ENCODE measurements around the gene ZNF230.

The ZNF230 gene

DNA sequence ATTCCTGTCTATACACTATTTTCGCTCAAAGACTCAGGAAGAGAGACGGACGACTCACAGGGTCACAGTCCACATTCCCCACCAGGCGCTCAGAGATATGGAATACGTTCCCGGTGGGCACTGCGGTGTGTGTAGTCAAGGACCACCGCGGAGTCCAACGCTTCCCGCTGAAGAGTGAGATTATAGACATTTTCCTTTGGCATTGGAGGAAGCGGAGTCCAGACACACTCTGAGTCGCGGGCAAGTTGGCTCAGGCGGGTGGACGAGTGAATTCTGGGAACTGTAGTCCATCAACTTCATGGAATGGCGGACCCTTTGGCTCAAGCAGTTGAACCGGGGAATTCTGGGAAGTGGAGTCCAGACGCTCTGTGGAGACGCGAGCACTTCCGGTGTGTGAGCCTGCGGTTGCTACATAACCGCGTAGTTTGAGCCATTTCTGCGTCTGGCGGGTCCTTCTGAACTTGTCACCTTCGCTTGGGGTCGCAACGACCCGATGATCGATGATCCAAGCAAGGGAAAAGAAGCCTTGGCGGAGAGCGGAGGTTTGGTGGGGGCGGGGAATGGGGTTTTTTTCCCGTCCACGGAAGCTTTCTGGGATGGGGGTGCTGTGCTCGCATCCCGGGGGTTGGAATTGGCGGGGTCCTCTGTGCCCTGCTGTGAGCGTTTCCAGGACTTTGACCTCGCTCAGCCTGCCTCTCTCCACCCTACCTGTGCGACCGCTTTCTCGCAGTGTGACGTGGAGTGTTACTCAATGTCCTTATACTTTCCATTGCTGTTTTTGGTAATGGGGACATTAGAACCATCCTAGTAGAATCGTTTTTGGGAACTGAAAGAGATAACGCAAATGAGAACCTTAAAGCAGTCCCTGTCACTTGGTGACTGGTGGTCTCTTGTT lies at the start of gene ZNF230:
Gene ZNF230, plus strand, starts transcription at position 392 of the 895 bp plus-strand sequence. CDS start 4,122 bp downstream, outside the sequence.
- FAIRE-seq (peak; percentile 96), DNase-seq (ENCODE audit: insufficient read length, low spot score) (peak; percentile 89)
- peak; percentile 60 for TF ChIP-seq POLR2A (IDR thresholded peaks at IDR 0.05; ENCODE audit: low read depth, low read length)

GRCh38 chr19:43956827-43957226 lies 45.9 kb upstream of the ZNF230 start:
- no peak for TF ChIP-seq POLR2A (IDR thresholded peaks at IDR 0.05; ENCODE audit: low read depth, low read length)
- FAIRE-seq (no peak), DNase-seq (ENCODE audit: insufficient read length, low spot score) (no peak)

DNA sequence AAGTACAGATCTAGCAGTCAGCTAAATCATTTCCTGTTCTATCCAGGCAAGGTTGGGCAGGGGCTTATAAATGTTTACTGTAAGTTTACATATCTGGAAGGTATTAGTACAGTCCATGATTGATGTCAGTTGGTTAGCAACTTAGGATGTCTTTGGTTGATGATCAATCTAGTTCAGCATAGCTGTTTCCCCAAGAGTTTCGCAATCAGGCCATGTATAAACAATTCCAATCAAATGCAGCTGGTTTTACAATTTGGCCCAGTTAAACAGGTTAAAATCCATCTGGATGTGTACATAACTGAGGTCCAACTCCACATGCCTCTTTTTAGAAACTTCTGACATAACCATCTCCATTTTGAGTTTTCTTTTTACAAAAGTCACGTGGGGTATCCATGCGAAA lies 44.9 kb upstream of the ZNF230 start:
- peak; percentile 6 for FAIRE-seq
- no peak for DNase-seq (ENCODE audit: insufficient read length, low spot score)

DNA sequence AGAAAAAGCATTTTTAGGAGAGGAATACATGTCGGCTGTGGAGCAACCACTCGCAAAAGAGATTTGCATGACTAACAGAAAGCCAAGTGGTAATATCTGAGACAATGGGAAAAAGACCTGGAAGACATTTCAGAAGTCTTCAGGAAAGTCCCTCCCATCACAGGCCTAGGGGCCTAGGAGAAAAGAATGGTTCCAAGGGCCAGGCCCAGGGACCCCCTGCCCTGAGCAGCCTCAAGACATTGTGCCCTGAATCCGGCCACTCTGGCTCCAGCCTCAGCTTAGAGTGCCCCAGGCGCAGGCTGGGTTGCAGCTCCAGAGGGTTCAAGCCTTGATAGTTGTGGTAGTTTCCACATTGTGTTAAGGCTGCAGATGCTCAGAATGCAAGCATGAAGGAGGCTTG lies 42.3 kb upstream of the ZNF230 start:
- no peak for TF ChIP-seq POLR2A (IDR thresholded peaks at IDR 0.05; ENCODE audit: low read depth, low read length)
- no peak for DNase-seq (ENCODE audit: insufficient read length, low spot score)
- no peak for FAIRE-seq

More for the DNA sequence above, 44.9 kb upstream of the ZNF230 start:
- no peak for TF ChIP-seq POLR2A (IDR thresholded peaks at IDR 0.05; ENCODE audit: low read depth, low read length)

DNA sequence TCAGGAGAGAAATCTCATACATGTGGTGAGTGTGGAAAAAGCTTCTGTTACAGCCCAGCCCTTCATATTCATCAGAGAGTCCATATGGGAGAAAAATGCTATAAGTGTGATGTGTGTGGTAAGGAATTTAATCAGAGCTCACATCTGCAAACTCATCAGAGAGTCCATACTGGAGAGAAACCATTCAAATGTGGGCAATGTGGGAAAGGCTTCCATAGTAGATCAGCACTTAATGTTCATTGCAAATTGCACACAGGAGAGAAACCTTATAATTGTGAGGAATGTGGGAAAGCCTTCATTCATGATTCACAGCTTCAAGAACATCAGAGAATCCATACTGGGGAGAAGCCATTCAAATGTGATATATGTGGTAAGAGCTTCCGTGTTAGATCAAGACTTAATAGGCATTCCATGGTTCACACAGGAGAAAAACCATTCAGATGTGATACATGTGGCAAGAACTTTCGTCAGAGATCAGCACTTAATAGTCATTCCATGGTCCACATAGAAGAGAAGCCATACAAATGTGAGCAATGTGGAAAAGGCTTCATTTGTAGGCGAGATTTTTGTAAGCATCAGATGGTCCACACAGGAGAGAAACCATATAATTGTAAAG lies 36.6 kb upstream of the ZNF230 start:
- no peak for TF ChIP-seq POLR2A (IDR thresholded peaks at IDR 0.05; ENCODE audit: low read depth, low read length)
- DNase-seq (ENCODE audit: insufficient read length, low spot score) = no peak
- no peak for FAIRE-seq

- TF ChIP-seq POLR2A (IDR thresholded peaks at IDR 0.05; ENCODE audit: low read depth, low read length) = no peak
- DNase-seq (ENCODE audit: insufficient read length, low spot score) = no peak
- no peak for FAIRE-seq
These were observed 26.0 kb upstream of the ZNF230 start for GRCh38 chr19:43976732-43977131.

GRCh38 chr19:43983544-43983911 lies 19.2 kb upstream of the ZNF230 start:
- FAIRE-seq (no peak), DNase-seq (ENCODE audit: insufficient read length, low spot score) (no peak)
- TF ChIP-seq POLR2A (IDR thresholded peaks at IDR 0.05; ENCODE audit: low read depth, low read length) = no peak

DNA sequence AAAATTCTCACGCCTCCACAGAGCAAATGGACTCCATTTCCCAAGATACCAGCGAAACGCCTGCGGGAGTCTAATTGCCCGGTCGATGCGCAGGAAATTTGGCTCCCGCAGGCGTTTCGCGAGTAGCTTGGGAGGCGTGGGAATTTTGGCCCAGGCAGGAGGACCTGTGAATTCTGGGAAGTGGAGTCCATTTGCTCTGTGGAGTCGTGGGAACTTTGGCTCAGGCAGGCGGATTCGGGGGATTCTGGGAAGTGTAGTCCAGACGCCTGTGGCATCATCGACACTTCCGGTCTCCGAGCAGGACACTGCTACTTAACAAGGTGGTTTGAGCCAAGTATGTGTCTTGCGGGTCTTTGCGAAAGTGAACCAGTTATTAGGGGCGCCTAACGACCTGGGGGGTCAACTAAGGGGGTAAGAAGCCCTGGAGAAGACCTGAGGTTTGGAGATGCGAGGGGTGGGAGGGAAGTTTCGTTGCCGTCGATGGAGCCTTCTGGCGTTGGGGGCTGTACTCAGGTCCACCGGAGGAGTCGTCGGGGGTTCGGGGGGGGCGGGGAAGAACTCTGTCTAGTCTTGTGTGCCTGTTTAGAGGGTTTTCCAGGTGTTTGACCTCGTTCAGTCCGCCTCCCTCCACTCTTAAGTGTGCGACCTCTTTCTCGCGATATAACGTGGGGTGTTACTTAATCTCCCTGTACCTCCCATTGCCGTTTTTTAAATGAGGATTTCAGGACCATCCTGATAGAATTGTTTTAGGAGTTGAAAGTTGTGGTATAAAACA lies 18.7 kb upstream of the ZNF230 start, which contains the start of gene ZNF155:
Gene ZNF155, plus strand, starts transcription at position 277 of the 775 bp plus-strand sequence. CDS start 4,356 bp downstream, outside the sequence.
- peak; percentile 93 for DNase-seq (ENCODE audit: insufficient read length, low spot score)
- peak; percentile 99 for FAIRE-seq
- TF ChIP-seq POLR2A (IDR thresholded peaks at IDR 0.05; ENCODE audit: low read depth, low read length) = no peak

GRCh38 chr19:43984687-43985000 lies 18.1 kb upstream of the ZNF230 start:
- TF ChIP-seq POLR2A (IDR thresholded peaks at IDR 0.05; ENCODE audit: low read depth, low read length) = no peak
- no peak for FAIRE-seq

DNA sequence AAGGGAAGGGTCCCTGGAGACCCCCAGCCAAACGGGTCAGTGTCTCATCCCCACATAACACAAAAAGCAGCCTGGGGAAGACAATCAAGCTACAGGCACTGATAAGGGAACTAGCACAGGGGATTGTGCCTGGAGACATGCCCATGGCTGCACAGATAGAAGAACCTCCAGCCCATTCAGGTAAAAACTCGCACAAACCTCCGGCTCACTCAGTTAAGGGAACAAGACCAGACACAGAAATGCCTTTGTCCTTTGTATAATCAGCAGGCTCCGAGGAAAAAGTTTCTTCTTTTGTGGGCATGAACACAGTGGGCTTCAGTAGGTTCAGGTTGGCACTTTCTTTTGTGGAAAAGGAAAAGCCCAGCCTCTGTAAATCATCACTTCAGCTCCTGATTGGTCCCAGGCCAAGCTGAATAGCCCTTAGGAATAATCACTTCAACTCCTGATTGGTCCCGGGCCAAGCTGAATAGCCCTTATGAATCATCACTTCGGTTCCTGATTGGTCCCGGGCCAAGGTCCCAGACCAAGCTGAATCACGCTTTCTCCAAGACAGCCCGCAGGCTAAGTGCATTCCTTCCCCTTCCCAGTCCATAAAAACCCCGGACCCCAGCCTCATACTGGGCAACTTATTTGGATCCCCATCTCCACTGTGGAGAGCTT lies 5.0 kb upstream of the ZNF230 start:
- TF ChIP-seq POLR2A (IDR thresholded peaks at IDR 0.05; ENCODE audit: low read depth, low read length) = no peak
- DNase-seq (ENCODE audit: insufficient read length, low spot score) = no peak
- FAIRE-seq = no peak

More at GRCh38 chr19:43984687-43985000, 18.1 kb upstream of the ZNF230 start:
- DNase-seq (ENCODE audit: insufficient read length, low spot score) = peak; percentile 7

- FAIRE-seq = no peak
These were observed 568 bp upstream of the ZNF230 start for GRCh38 chr19:44002212-44002565.

DNA sequence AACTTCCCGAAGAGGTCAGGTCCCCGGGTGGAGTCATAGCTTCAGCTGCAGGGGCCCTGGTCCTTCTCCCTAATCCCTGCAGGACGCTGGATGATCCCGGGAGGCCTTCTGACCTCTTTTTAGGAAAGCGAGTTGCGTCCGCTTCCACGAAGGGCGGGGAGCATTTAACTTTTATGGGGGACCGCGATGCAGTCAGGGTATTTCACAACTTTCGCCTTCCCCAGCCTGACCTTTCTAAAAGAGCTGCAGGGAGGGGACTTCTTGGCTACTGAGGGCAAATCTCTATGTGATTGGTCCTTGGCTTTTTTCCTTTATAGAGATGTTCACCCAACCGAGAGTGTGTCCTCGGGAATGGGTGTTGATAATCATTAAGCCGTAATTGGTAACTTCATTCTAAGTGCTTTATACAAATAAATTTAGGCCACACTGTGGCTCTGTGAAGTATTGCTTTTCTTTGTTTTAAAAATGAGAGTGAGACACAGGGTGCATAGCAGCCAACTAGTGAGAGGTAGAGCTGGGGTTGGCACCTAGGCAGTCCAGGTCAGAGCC lies 778 bp downstream of the ZNF230 start:
- DNase-seq (ENCODE audit: insufficient read length, low spot score) = peak; percentile 12
- FAIRE-seq = no peak
- TF ChIP-seq POLR2A (IDR thresholded peaks at IDR 0.05; ENCODE audit: low read depth, low read length) = no peak

More at GRCh38 chr19:44002212-44002565, 568 bp upstream of the ZNF230 start:
- no peak for DNase-seq (ENCODE audit: insufficient read length, low spot score)
- no peak for TF ChIP-seq POLR2A (IDR thresholded peaks at IDR 0.05; ENCODE audit: low read depth, low read length)

- no peak for TF ChIP-seq POLR2A (IDR thresholded peaks at IDR 0.05; ENCODE audit: low read depth, low read length)
- no peak for FAIRE-seq
- no peak for DNase-seq (ENCODE audit: insufficient read length, low spot score)
These were observed 3.2 kb downstream of the ZNF230 start for GRCh38 chr19:44005973-44006372.

All from H54 (cell line).